LNCAP (cell line): ENCODE measurements around the gene SHBG.

ENCODE experiments used
- CTCF ChIP-seq: fragments of 450-650 bp; IDR thresholded peaks from 2 replicates; pipeline ENCODE4 v1.5.1; 2017; ENCODE audit warnings: mild to moderate bottlenecking

SHBG gene

DNA sequence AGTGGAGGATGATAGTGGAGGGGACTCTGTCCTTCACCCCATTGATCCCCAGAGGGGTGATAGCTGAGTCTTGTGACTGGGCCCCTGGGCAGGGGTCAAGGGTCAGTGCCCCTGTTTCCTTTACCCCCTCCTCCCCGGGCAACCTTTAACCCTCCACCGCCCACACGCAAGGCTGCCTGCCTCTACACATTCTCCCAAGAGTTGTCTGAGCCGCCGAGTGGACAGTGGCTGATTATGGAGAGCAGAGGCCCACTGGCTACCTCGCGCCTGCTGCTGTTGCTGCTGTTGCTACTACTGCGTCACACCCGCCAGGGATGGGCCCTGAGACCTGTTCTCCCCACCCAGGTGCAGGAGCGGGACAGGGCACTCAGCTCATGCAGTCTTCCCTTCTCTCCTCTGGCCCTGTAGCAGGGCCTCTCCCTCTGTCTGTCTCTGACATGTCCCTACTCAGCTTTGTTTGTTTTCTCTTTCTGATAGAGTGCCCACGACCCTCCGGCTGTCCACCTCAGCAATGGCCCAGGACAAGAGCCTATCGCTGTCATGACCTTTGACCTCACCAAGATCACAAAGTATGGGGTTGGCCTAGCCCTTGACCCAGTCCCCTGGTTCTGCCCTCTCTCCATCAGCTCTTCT is at the start of gene SHBG:
Gene SHBG, plus strand, starts transcription at position 197 of the 633 bp plus-strand sequence. Its CDS starts 38 bp downstream, at position 235.
- TF ChIP-seq CTCF = no peak

DNA sequence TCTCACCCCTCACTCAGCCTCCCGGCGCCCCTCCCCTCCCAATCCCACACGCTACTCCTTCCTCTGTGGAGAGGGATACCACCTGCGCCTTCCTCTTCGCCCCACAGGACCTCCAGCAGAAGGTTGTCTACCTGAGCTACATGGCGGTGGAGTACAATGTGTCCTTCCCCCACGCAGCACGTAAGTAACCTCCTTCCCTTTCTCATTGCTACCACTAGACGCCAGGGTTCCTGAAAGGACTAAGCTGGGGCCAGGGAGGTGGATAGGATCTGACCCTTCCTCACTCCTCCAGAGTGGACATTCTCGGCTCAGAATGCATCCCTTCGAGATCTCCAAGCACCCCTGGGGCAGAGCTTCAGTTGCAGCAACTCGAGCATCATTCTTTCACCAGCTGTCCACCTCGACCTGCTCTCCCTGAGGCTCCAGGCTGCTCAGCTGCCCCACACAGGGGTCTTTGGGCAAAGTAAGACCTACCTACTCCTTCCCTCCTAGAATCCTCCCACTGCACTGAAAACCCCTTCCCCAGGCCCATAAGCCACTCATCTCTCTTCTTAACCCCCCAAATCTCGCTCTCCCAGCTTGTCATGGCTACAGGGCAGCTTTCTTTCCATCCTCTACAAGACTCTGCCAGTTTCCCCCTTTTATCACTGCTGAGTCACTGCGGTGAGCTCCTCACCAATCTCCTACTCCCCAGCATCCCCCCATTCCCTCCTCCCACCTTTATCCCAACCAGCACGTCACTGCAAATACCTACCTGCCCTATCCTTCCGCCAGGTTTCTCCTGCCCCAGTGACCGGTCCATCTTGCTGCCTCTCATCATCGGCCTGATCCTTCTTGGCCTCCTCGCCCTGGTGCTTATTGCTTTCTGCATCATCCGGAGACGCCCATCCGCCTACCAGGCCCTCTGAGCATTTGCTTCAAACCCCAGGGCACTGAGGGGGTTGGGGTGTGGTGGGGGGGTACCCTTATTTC is 49.0 kb upstream of the SHBG start:
- TF ChIP-seq CTCF = no peak

- TF ChIP-seq CTCF = 0 out of 2 replicates have a peak, but pooled peaks have one; percentile 13
Observed at GRCh38 chr17:7582396-7583252, 47.3 kb upstream of the SHBG start.

DNA sequence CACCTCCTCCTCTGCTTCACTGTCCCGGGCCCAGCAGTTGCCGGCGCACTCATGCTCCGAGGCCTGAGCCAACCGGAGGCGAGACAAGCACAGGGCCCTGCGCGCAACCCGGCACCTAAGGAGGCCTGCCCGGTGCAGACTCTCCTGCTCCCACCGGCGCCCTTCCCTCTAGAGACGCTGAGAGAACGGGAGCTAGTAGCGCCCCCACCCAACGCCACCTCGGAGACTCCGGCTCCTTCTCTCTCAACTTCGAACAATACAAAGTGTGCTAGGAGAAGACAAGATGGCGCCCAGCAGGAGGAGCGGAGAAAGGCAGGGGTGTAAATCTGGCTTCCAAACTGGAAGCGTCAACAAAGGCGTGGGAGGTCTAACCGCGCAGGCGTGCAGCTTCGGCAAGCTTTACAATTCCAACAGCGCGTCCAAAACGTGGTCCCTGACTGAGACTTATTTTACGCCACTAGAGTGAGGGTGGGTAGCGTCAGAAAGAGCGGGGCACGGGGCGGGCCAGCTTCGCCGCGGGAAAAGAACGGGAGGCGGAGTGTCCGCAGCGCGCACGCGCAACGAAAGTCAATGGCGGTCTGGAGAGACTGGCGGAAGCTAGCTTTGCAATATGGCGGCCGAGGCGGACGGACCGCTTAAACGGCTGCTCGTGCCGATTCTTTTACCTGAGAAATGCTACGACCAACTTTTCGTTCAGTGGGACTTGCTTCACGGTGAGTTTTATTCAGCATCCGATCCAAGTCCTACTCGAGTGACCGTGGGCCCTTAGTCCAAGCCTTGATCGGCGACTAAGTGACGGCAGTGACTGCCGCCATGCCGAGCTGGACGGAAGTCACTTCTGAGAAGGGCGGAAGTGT is 46.5 kb upstream of the SHBG start, which contains the start of gene MPDU1:
Gene MPDU1, plus strand, starts transcription at position 600 of the 857 bp plus-strand sequence. Its CDS starts 11 bp downstream, at position 611.
- no peak for TF ChIP-seq CTCF

DNA sequence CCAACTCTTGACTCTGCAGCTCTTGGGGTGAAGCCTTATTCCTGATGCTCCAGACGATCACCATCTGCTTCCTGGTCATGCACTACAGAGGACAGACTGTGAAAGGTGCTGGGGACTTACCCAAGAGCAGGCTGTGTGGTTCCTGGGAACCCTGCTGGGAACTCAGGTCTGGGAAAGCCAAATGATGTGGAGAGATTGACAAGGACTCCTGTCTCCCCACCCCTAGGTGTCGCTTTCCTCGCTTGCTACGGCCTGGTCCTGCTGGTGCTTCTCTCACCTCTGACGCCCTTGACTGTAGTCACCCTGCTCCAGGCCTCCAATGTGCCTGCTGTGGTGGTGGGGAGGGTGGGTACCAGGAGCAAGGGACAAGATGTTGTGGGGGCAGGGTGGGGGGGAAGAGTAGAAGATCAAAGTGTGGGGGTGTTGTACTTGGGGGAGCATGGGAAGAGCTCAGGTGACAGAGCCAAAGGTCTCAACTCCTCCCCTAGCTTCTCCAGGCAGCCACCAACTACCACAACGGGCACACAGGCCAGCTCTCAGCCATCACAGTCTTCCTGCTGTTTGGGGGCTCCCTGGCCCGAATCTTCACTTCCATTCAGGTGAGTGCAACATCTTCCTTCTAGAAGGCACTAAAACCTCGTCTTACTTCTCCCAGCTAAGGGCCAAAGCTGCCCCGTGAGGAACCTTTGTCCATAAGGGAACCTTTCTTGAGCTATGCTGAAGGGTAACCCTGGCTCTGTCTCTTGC is 43.1 kb upstream of the SHBG start:
- peak; percentile 65 for TF ChIP-seq CTCF

- TF ChIP-seq CTCF = no peak
Observed at GRCh38 chr17:7587420-7588151, 42.3 kb upstream of the SHBG start.
